Right atrium auricular region (tissue), 2 donors: Measurements from ENCODE around the gene SVOPL. TPM values are rescaled to one million over a fixed set of nuclear protein-coding genes. Genes with fewer than 3 reads are reported as not detected.

Experiments used
- DNase-seq: peaks from one replicate; pipeline ENCODE4 v3.0.0-alpha.2; 2019; ENCODE audit warnings: low spot score
- H3K27ac ChIP-seq, 2 donors: fragments of 200-600 bp; sonication (generic); 1 replicate in 1 of 2; 2 replicates in 1 of 2; pipeline ENCODE4 v1.5.1; 2016 to 2019
- H3K27me3 ChIP-seq, 2 donors: fragments of 200-600 bp; sonication (generic); one replicate each; pipeline versions ENCODE4 v1.5.1 to v1.6.0; 2017 to 2019
- H3K36me3 ChIP-seq: fragments of 200-600 bp; sonication (generic); one replicate; pipeline ENCODE4 v1.5.1; 2016
- H3K4me1 ChIP-seq, 2 donors: fragments of 200-600 bp; sonication (generic); one replicate each; pipeline versions ENCODE4 v1.5.1 to v1.6.0; 2017 to 2019
- H3K4me3 ChIP-seq, 2 donors: fragments of 200-600 bp; sonication (generic); 1 replicate in 1 of 2; 2 replicates in 1 of 2; pipeline ENCODE4 v1.5.1; 2017 to 2019; ENCODE audit warnings: mild to moderate bottlenecking in 1 of 2, moderate library complexity in 1 of 2
- H3K9me3 ChIP-seq, 2 donors: fragments of 200-600 bp; sonication (generic); one replicate each; pipeline ENCODE4 v1.5.1; 2019
- CTCF ChIP-seq, 2 donors: fragments of 200-600 bp; sonication (generic); IDR thresholded peaks; one replicate each; pipeline ENCODE4 v1.5.1; 2019; ENCODE audit warnings: antibody characterized with exemption in 2 of 2
- total RNA-seq, 2 donors: library from RNA; depleted of rRNA; stranded (reverse); fragments of >200 nt; gene quantifications; one replicate each; pipeline ENCODE4 v1.1.0, GENCODE V29; 2016

Gene SVOPL
- total RNA-seq, 2 donors from 2014 or later = not detected

- DNase-seq = no peak
- no peak overlapping the region for H3K4me3 ChIP-seq
- H3K27ac ChIP-seq = no peak overlapping the region
- no peaks in the 10 kb centered on the region for H3K4me1 ChIP-seq
- no peak for TF ChIP-seq CTCF (IDR thresholded peaks at IDR 0.05)
- H3K27me3 ChIP-seq = no peaks in the 10 kb centered on the region
- no peaks in the 10 kb centered on the region for H3K36me3 ChIP-seq
- no peaks in the 10 kb centered on the region for H3K9me3 ChIP-seq
Observed at GRCh38 chr7:138662076-138662990, 38.8 kb downstream of the SVOPL start.

GRCh38 chr7:138661069-138661635, 40.0 kb downstream of the SVOPL start:
- no peak for TF ChIP-seq CTCF (IDR thresholded peaks at IDR 0.05)
- Histone ChIP-seq H3K36me3 (no peaks in the 10 kb centered on the region), H3K9me3 (no peaks in the 10 kb centered on the region), H3K27ac (no peak overlapping the region), H3K4me3 (no peak overlapping the region), H3K27me3 (no peaks in the 10 kb centered on the region), H3K4me1 (no peaks in the 10 kb centered on the region)
- no peak for DNase-seq

DNA sequence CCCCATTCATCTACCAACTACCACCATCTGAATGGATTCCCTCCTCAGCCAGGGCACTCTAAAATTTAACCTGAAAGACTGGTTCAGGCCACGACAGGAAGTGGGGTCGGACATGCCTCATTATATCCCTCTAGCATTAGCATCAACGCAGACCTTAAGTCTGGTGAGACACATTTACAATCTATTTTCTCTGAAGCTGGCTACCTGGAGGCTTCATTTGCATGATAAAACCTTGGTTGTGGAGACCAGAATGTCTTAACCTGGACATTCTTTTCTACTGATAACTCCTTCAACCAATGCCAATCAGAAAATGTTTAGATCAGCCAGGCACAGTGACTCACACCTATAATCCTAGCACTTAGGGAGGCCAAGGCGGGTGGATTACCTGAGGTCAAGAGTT, 42.3 kb downstream of the SVOPL start:
- no peaks in the 10 kb centered on the region for H3K4me1 ChIP-seq
- no peak overlapping the region for H3K27ac ChIP-seq
- no peaks in the 10 kb centered on the region for H3K27me3 ChIP-seq
- no peak overlapping the region for H3K4me3 ChIP-seq
- H3K36me3 ChIP-seq = no peaks in the 10 kb centered on the region
- peaks cover 0 to 11% of the 10 kb centered on the region in 2 donors for H3K9me3 ChIP-seq
- DNase-seq = no peak
- TF ChIP-seq CTCF (IDR thresholded peaks at IDR 0.05) = no peak

DNA sequence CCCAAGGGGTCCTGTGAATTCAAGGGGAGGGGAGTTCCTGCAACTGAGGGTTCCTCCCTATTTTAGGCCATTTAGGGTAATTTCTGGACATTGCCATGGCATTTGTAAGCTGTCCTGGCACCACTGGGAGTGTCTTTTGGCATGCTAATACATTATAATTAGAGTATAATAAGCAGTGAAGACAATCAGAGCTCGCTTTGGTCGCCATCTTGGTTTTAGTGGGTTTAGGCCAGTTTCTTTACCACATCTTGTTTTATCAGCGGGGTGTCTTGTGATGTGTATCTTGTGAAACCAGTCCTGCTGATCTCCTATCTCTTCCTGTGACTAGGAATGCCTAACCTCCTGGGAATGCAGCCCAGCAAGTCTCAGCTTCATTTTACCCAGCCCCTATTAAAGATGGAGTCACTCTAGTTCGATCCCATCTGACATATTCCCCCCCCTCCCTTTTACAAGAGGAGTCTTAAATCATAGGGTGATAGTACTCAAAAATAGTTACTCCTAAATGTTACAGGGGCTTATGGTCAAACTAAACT, 43.2 kb downstream of the SVOPL start:
- H3K9me3 ChIP-seq = peaks cover 0 to 11% of the 10 kb centered on the region in 2 donors
- no peaks in the 10 kb centered on the region for H3K36me3 ChIP-seq
- DNase-seq = no peak
- no peaks in the 10 kb centered on the region for H3K4me1 ChIP-seq
- H3K27me3 ChIP-seq = no peaks in the 10 kb centered on the region
- no peak overlapping the region for H3K4me3 ChIP-seq
- TF ChIP-seq CTCF (IDR thresholded peaks at IDR 0.05) = no peak
- H3K27ac ChIP-seq = no peak overlapping the region

GRCh38 chr7:138656952-138657351, 44.2 kb downstream of the SVOPL start:
- Histone ChIP-seq H3K4me3 (no peak overlapping the region), H3K27ac (no peak overlapping the region), H3K36me3 (no peaks in the 10 kb centered on the region), H3K9me3 (peaks cover 0 to 11% of the 10 kb centered on the region in 2 donors), H3K4me1 (no peaks in the 10 kb centered on the region), H3K27me3 (no peaks in the 10 kb centered on the region)
- no peak for TF ChIP-seq CTCF (IDR thresholded peaks at IDR 0.05)
- DNase-seq = no peak
